Measurements from ENCODE around the gene INCENP. TPM values are rescaled to one million over a fixed set of nuclear protein-coding genes. Genes with fewer than 3 reads are reported as not detected.

The INCENP gene
- total RNA-seq, 1 donor from 2014 or later: 105 TPM

Other genes with a start within 250 kb of the INCENP start
- gene FADS3, start 232.5 kb upstream of the INCENP start, total RNA-seq: 22.1 and 24.1 TPM in 2 replicates
- gene RAB3IL1, start 206.4 kb upstream of the INCENP start, total RNA-seq: 0.09 TPM in 1 of 2 replicates, not detected in the other
- 0.09 TPM in 1 of 2 replicates, not detected in the other for gene BEST1, start 173.7 kb upstream of the INCENP start, total RNA-seq
- gene FTH1, start 156.4 kb upstream of the INCENP start, total RNA-seq: 568 and 585 TPM in 2 replicates
- not detected in 2 replicates for gene SCGB1D1, start 66.2 kb downstream of the INCENP start, total RNA-seq
- gene SCGB2A1, start 84.7 kb downstream of the INCENP start, total RNA-seq: not detected in 2 replicates
- not detected in 2 replicates for gene SCGB1D2, start 118.2 kb downstream of the INCENP start, total RNA-seq
- gene SCGB2A2, start 146.1 kb downstream of the INCENP start, total RNA-seq: not detected in 2 replicates
- gene SCGB1D4, start 175.1 kb downstream of the INCENP start, total RNA-seq: not detected in 2 replicates
- gene ASRGL1, start 213.4 kb downstream of the INCENP start, total RNA-seq: 6.1 and 7.4 TPM in 2 replicates

All from activated T-helper 2 cell treated with anti-CD3 and anti-CD28 coated beads, Interferon-gamma antibody, Interleukin-2, Interleukin-4, amounts not matched to agents 10 μg/mL and 5 μg/mL and 100 μg/mL, durations not matched to agents 14 hours and 24 hours and 36 hours (primary cell).